ENCODE measurements around the gene HES7.
A peak's percentile ranks its signal among the peaks of the same experiment; 100 is the strongest.

Gene HES7

GRCh38 chr17:8125947-8126490 lies 2.1 kb upstream of the HES7 start:
- H3K27me3 ChIP-seq (ENCODE audit: insufficient read depth, low read length): peaks cover 85% of the 10 kb centered on the region
- no peak overlapping the region for H3K9ac ChIP-seq (ENCODE audit: low read depth, low read length)
- H3K36me3 ChIP-seq (ENCODE audit: insufficient read depth, low read length): no peaks in the 10 kb centered on the region
- WGBS: under 1% methylated on average over 35 of the region's 35 CpGs
- peaks cover 13% of the 10 kb centered on the region for H3K4me1 ChIP-seq (ENCODE audit: insufficient read depth, low read length)
- no peak overlapping the region for H3K27ac ChIP-seq (ENCODE audit: low read depth, low read length)
- peak overlapping the region; percentile 76 for H3K4me3 ChIP-seq (ENCODE audit: low read length)
- H3K9me3 ChIP-seq (ENCODE audit: insufficient read depth, low read depth, low read length): no peaks in the 10 kb centered on the region

- Histone ChIP-seq H3K27ac (ENCODE audit: low read depth, low read length) (no peak overlapping the region), H3K36me3 (ENCODE audit: insufficient read depth, low read length) (no peaks in the 10 kb centered on the region), H3K27me3 (ENCODE audit: insufficient read depth, low read length) (peaks cover 83% of the 10 kb centered on the region), H3K4me1 (ENCODE audit: insufficient read depth, low read length) (peaks cover 13% of the 10 kb centered on the region), H3K4me3 (ENCODE audit: low read length) (peak overlapping the region; percentile 76), H3K9ac (ENCODE audit: low read depth, low read length) (no peak overlapping the region), H3K9me3 (ENCODE audit: insufficient read depth, low read depth, low read length) (no peaks in the 10 kb centered on the region)
- under 1% methylated on average over 40 of the region's 40 CpGs for WGBS
Observed at GRCh38 chr17:8125154-8125946, 1.4 kb upstream of the HES7 start.

DNA sequence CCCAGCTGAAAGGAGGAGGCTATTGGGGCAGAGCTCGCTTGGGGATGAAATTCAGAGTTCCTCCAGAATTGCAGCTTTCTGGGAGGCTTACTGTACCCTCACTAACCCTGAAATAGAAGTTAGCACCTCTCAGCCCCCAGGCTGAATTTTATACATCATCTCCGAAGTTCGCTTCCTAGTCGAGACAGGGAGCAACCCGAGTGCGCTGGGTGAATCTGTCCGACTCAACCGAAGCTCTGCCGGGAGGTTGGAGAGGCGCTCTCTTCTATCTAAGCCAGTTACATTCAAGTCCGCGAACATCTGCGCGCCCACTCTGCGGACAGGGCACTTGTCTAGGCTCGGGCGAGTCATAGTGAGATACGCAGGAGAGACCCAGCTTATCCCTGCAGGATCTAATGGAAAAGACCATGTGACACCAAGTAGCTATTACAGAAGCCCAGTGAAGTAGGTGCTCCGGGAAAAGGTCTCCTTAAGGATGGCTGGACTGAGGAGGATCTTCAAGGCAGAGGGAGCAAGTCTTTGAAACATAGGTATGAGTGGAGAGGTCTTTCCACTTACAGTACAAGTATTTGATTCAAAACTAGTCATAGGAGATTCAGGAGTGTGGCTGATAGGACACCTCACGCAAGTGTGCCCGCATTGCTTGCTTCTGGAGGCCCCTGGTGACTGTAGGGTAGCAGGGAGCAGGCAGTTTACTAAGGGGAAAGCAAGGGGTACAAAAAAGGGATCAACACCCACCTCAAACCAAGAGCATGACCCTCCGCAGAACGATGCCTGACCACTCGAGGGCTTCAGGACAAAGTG lies 646 bp upstream of the HES7 start:
- H3K36me3 ChIP-seq (ENCODE audit: insufficient read depth, low read length): no peaks in the 10 kb centered on the region
- no peaks in the 10 kb centered on the region for H3K9me3 ChIP-seq (ENCODE audit: insufficient read depth, low read depth, low read length)
- no peak overlapping the region for H3K27ac ChIP-seq (ENCODE audit: low read depth, low read length)
- peak overlapping the region; percentile 76 for H3K4me3 ChIP-seq (ENCODE audit: low read length)
- WGBS: 1% methylated on average over 24 of the region's 24 CpGs
- H3K9ac ChIP-seq (ENCODE audit: low read depth, low read length): no peak overlapping the region
- peaks cover 16% of the 10 kb centered on the region for H3K4me1 ChIP-seq (ENCODE audit: insufficient read depth, low read length)
- peaks cover 75% of the 10 kb centered on the region for H3K27me3 ChIP-seq (ENCODE audit: insufficient read depth, low read length)

GRCh38 chr17:8122924-8123694 lies 797 bp downstream of the HES7 start:
- no peak overlapping the region for H3K27ac ChIP-seq (ENCODE audit: low read depth, low read length)
- H3K9me3 ChIP-seq (ENCODE audit: insufficient read depth, low read depth, low read length): no peaks in the 10 kb centered on the region
- peaks cover 66% of the 10 kb centered on the region for H3K27me3 ChIP-seq (ENCODE audit: insufficient read depth, low read length)
- H3K4me1 ChIP-seq (ENCODE audit: insufficient read depth, low read length): peaks cover 16% of the 10 kb centered on the region
- WGBS: under 1% methylated on average over 55 of the region's 55 CpGs
- H3K9ac ChIP-seq (ENCODE audit: low read depth, low read length): no peak overlapping the region
- H3K4me3 ChIP-seq (ENCODE audit: low read length): peak overlapping the region; percentile 76
- H3K36me3 ChIP-seq (ENCODE audit: insufficient read depth, low read length): no peaks in the 10 kb centered on the region

- Histone ChIP-seq H3K9ac (ENCODE audit: low read depth, low read length) (no peak overlapping the region), H3K27ac (ENCODE audit: low read depth, low read length) (no peak overlapping the region), H3K9me3 (ENCODE audit: insufficient read depth, low read depth, low read length) (no peaks in the 10 kb centered on the region), H3K4me1 (ENCODE audit: insufficient read depth, low read length) (peaks cover 16% of the 10 kb centered on the region), H3K27me3 (ENCODE audit: insufficient read depth, low read length) (peaks cover 66% of the 10 kb centered on the region), H3K4me3 (ENCODE audit: low read length) (peak overlapping the region; percentile 76), H3K36me3 (ENCODE audit: insufficient read depth, low read length) (no peaks in the 10 kb centered on the region)
- WGBS: under 1% methylated on average over 29 of the region's 29 CpGs
Observed at GRCh38 chr17:8122422-8122923, 1.4 kb downstream of the HES7 start.

GRCh38 chr17:8121681-8122421 lies 2.1 kb downstream of the HES7 start:
- Histone ChIP-seq H3K9me3 (ENCODE audit: insufficient read depth, low read depth, low read length) (no peaks in the 10 kb centered on the region), H3K4me3 (ENCODE audit: low read length) (peak overlapping the region; percentile 76), H3K36me3 (ENCODE audit: insufficient read depth, low read length) (no peaks in the 10 kb centered on the region), H3K27me3 (ENCODE audit: insufficient read depth, low read length) (peaks cover 66% of the 10 kb centered on the region), H3K4me1 (ENCODE audit: insufficient read depth, low read length) (peaks cover 11% of the 10 kb centered on the region), H3K27ac (ENCODE audit: low read depth, low read length) (no peak overlapping the region), H3K9ac (ENCODE audit: low read depth, low read length) (no peak overlapping the region)
- under 1% methylated on average over 76 of the region's 76 CpGs for WGBS

- WGBS: under 1% methylated on average over 24 of the region's 25 CpGs
- peak overlapping the region; percentile 76 for H3K4me3 ChIP-seq (ENCODE audit: low read length)
- H3K9me3 ChIP-seq (ENCODE audit: insufficient read depth, low read depth, low read length): no peaks in the 10 kb centered on the region
- no peaks in the 10 kb centered on the region for H3K36me3 ChIP-seq (ENCODE audit: insufficient read depth, low read length)
- H3K27ac ChIP-seq (ENCODE audit: low read depth, low read length): no peak overlapping the region
- peaks cover 68% of the 10 kb centered on the region for H3K27me3 ChIP-seq (ENCODE audit: insufficient read depth, low read length)
- no peak overlapping the region for H3K9ac ChIP-seq (ENCODE audit: low read depth, low read length)
- peaks cover 8% of the 10 kb centered on the region; the same call in 1 of the 2 replicates for H3K4me1 ChIP-seq (ENCODE audit: insufficient read depth, low read length)
Observed at GRCh38 chr17:8121407-8121680, 2.6 kb downstream of the HES7 start.

GRCh38 chr17:8120520-8121406 lies 3.1 kb downstream of the HES7 start:
- Histone ChIP-seq H3K36me3 (ENCODE audit: insufficient read depth, low read length) (no peaks in the 10 kb centered on the region), H3K4me3 (ENCODE audit: low read length) (peak overlapping the region; percentile 76), H3K27me3 (ENCODE audit: insufficient read depth, low read length) (peaks cover 69% of the 10 kb centered on the region), H3K9me3 (ENCODE audit: insufficient read depth, low read depth, low read length) (no peaks in the 10 kb centered on the region), H3K27ac (ENCODE audit: low read depth, low read length) (no peak overlapping the region), H3K4me1 (ENCODE audit: insufficient read depth, low read length) (peaks cover 8% of the 10 kb centered on the region; the same call in 1 of the 2 replicates), H3K9ac (ENCODE audit: low read depth, low read length) (peak overlapping the region; percentile 49)
- 0% methylated on average over 35 of the region's 40 CpGs for WGBS

DNA sequence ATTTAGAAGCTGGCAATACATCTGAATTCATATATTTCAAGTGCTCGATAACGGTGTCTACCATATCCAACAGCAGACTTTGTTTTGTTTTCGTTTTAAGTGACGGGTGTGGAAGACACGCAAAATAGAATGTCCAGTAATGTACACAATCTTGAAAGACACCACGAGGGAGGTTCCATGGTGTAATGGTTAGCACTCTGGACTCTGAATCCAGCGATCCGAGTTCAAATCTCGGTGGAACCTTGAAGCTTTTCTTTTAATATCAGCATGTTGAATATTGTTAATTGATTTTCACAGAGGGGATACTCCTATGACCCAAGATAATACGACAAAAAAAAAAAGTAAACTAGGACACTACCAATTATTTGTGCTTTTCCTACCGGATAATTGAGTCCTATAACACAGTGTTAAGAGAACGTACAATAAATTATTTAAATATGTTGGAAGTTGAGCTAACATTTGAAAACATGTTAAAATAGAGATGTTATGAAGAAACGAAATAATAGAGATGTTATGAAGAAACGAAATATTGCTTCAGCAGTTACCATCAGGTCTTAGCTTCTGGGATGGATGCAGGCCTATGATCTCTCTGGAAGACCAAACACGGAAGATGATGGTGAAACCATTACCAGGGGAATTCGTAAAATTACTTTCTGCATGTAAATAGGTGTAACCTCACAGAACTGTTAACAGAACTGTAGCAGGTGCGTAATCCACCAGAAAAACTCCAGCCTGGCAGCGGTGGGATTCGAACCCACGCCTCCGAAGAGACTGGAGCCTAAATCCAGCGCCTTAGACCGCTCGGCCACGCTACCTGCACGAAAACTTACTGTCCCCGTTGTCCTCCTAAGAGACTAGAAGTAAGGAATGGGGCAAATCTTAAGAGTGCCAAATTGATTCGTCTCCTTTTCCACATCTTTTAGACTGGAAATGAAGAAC lies 4.1 kb downstream of the HES7 start:
- under 1% methylated on average over 26 of the region's 28 CpGs for WGBS
- Histone ChIP-seq H3K9me3 (ENCODE audit: insufficient read depth, low read depth, low read length) (no peaks in the 10 kb centered on the region), H3K36me3 (ENCODE audit: insufficient read depth, low read length) (no peaks in the 10 kb centered on the region), H3K9ac (ENCODE audit: low read depth, low read length) (peak overlapping the region; percentile 49), H3K27ac (ENCODE audit: low read depth, low read length) (no peak overlapping the region), H3K27me3 (ENCODE audit: insufficient read depth, low read length) (peaks cover 71% of the 10 kb centered on the region), H3K4me3 (ENCODE audit: low read length) (peak overlapping the region; percentile 76), H3K4me1 (ENCODE audit: insufficient read depth, low read length) (peaks cover 7% of the 10 kb centered on the region; the same call in 1 of the 2 replicates)

Measured in HUES64 (cell line).